Measurements from ENCODE around the gene RND2. TPM values are rescaled to one million over a fixed set of nuclear protein-coding genes. Genes with fewer than 3 reads are reported as not detected.

The RND2 gene
- total and polyA plus RNA-seq, 4 donors, result 0.25 to 1.3 (median 0.43) TPM

GRCh38 chr17:43027091-43028032 is 2.3 kb downstream of the RND2 start:
- DNase-seq (no peak), ATAC-seq (ENCODE audit: insufficient read depth, low FRiP score) (no peak)
- Histone ChIP-seq H3K27ac (ENCODE audit: low read depth in 1 of 2, low read length in 1 of 2) (no peak overlapping the region), H3K9me3 (ENCODE audit: control insufficient read depth in 4 of 4, insufficient read depth in 3 of 4, low read length in 3 of 4) (no peaks in the 10 kb centered on the region), H3K9ac (ENCODE audit: insufficient read depth in 1 of 2, low read length in 2 of 2) (no peak overlapping the region), H3K27me3 (ENCODE audit: control insufficient read depth in 3 of 3, insufficient read depth in 3 of 3, low read length in 2 of 3) (no peaks in the 10 kb centered on the region), H3K36me3 (ENCODE audit: control insufficient read depth in 4 of 4, insufficient read depth in 4 of 4, low read length in 4 of 4) (no peaks in the 10 kb centered on the region), H3K4me1 (ENCODE audit: control insufficient read depth in 5 of 5, insufficient read depth in 5 of 5, low read length in 5 of 5) (peaks cover 0 to 9% (median 2%) of the 10 kb centered on the region in 5 donors), H3K4me3 (no peak overlapping the region)
- no peak for TF ChIP-seq CTCF (IDR thresholded peaks at IDR 0.05; ENCODE audit: control extremely low read depth, extremely low read depth)
- WGBS, 2 donors, result 83 to 90% methylated on average over 9 of the region's 9 CpGs

DNA sequence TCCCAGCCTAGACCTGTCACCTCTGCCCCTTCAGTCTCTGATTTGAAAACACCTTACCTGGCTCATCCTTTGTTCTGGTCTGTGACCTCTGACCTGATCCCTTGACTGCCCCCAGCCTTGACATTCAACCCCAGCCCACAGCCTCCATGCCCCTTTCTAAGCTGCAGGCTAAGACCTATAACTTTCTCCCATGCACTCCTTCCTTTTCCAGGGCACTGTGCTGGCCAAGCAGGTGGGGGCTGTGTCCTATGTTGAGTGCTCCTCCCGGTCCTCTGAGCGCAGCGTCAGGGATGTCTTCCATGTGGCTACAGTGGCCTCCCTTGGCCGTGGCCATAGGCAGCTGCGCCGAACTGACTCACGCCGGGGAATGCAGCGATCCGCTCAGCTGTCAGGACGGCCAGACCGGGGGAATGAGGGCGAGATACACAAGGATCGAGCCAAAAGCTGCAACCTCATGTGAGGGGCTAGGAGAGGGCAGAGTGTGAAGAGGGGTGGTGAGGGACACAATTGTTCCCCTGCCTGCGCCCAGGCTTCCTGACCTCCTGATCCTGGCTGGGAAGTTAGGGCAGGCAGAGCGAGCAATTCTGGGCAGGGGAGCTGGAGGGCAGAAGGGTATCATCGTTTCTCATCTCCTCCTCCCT is 3.3 kb downstream of the RND2 start:
- WGBS, 2 donors, result 87 to 94% methylated on average over 17 of the region's 17 CpGs
- DNase-seq, result no peak
- no peak for ATAC-seq (ENCODE audit: insufficient read depth, low FRiP score)

GRCh38 chr17:43030137-43030767 is 5.2 kb downstream of the RND2 start:
- no peaks in the 10 kb centered on the region for H3K36me3 ChIP-seq (ENCODE audit: control insufficient read depth in 4 of 4, insufficient read depth in 4 of 4, low read length in 4 of 4)
- no peak overlapping the region for H3K4me3 ChIP-seq
- peaks cover 0 to 17% (median 2%) of the 10 kb centered on the region in 5 donors for H3K4me1 ChIP-seq (ENCODE audit: control insufficient read depth in 5 of 5, insufficient read depth in 5 of 5, low read length in 5 of 5)
- no peak overlapping the region for H3K9ac ChIP-seq (ENCODE audit: insufficient read depth in 1 of 2, low read length in 2 of 2)
- ATAC-seq (ENCODE audit: insufficient read depth, low FRiP score), result no peak
- DNase-seq, result no peak
- H3K27me3 ChIP-seq (ENCODE audit: control insufficient read depth in 3 of 3, insufficient read depth in 3 of 3, low read length in 2 of 3), result no peaks in the 10 kb centered on the region
- H3K27ac ChIP-seq (ENCODE audit: low read depth in 1 of 2, low read length in 1 of 2), result no peak overlapping the region
- no peaks in the 10 kb centered on the region for H3K9me3 ChIP-seq (ENCODE audit: control insufficient read depth in 4 of 4, insufficient read depth in 3 of 4, low read length in 3 of 4)
- TF ChIP-seq CTCF (IDR thresholded peaks at IDR 0.05; ENCODE audit: control extremely low read depth, extremely low read depth), result no peak
- WGBS, 2 donors, result 76 to 82% methylated on average over 6 of the region's 6 CpGs

More for the DNA sequence above, 3.3 kb downstream of the RND2 start:
- Histone ChIP-seq H3K9me3 (ENCODE audit: control insufficient read depth in 4 of 4, insufficient read depth in 3 of 4, low read length in 3 of 4) (no peaks in the 10 kb centered on the region), H3K27ac (ENCODE audit: low read depth in 1 of 2, low read length in 1 of 2) (no peak overlapping the region), H3K4me1 (ENCODE audit: control insufficient read depth in 5 of 5, insufficient read depth in 5 of 5, low read length in 5 of 5) (peaks cover 0 to 9% (median 2%) of the 10 kb centered on the region in 5 donors), H3K4me3 (no peak overlapping the region), H3K9ac (ENCODE audit: insufficient read depth in 1 of 2, low read length in 2 of 2) (no peak overlapping the region), H3K27me3 (ENCODE audit: control insufficient read depth in 3 of 3, insufficient read depth in 3 of 3, low read length in 2 of 3) (no peaks in the 10 kb centered on the region), H3K36me3 (ENCODE audit: control insufficient read depth in 4 of 4, insufficient read depth in 4 of 4, low read length in 4 of 4) (no peaks in the 10 kb centered on the region)
- TF ChIP-seq CTCF (IDR thresholded peaks at IDR 0.05; ENCODE audit: control extremely low read depth, extremely low read depth), result no peak

All from lung (tissue), 12 donors.